Measurements from ENCODE around the gene NAT14.

Gene NAT14

DNA sequence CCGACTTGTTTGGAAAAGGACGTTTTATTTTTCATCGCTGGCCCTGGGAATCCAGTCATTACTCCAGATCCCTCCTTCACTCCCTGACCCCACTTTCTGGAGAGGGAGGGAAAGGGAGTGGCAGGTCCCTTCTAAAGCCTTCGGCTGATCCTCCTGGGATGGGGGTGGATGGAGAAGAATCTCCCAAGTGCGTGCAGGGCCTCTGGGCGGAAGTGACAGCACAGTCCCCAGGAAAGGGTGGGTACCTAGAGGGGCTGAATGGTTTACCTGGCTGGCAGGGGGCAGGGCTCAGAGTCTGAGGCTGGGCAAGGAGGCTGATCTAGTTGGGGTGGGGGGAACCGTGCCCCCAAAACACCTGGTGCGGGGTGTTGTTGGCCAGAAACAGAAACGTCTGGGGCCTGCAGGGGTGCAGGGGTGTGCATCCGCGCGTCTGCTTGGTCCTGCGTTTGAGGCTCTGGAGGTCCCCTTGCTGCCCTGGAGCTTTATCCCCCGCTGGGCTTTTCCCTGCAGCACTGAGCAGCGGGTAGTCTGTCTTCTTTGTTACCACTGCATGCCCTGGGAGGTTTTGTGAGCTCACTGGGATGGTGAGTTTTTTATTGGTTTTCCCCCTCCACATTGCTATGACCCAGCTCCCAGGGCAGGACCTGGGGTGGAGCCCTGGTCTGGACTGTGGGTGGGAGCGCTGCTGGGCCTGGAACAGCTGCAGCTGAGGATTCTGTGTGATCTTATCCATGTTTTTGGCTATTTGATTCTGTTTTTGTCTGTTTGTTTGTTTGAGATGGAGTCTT lies 11.6 kb upstream of the NAT14 start:
- TF ChIP-seq, protein P1, sequence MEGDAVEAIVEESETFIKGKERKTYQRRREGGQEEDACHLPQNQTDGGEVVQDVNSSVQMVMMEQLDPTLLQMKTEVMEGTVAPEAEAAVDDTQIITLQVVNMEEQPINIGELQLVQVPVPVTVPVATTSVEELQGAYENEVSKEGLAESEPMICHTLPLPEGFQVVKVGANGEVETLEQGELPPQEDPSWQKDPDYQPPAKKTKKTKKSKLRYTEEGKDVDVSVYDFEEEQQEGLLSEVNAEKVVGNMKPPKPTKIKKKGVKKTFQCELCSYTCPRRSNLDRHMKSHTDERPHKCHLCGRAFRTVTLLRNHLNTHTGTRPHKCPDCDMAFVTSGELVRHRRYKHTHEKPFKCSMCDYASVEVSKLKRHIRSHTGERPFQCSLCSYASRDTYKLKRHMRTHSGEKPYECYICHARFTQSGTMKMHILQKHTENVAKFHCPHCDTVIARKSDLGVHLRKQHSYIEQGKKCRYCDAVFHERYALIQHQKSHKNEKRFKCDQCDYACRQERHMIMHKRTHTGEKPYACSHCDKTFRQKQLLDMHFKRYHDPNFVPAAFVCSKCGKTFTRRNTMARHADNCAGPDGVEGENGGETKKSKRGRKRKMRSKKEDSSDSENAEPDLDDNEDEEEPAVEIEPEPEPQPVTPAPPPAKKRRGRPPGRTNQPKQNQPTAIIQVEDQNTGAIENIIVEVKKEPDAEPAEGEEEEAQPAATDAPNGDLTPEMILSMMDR (IDR thresholded peaks at IDR 0.05), result no peak
- TF ChIP-seq ZFX (IDR thresholded peaks at IDR 0.05; ENCODE audit: borderline replicate concordance), result no peak
- peak overlapping the region; percentile 87 for H3K27ac ChIP-seq

- TF ChIP-seq ZFX (IDR thresholded peaks at IDR 0.05; ENCODE audit: borderline replicate concordance), result no peak
- TF ChIP-seq, protein P1 (IDR thresholded peaks at IDR 0.05), result no peak
- peak overlapping the region; percentile 87 for H3K27ac ChIP-seq
These were observed 10.4 kb upstream of the NAT14 start for GRCh38 chr19:55474269-55475265.

DNA sequence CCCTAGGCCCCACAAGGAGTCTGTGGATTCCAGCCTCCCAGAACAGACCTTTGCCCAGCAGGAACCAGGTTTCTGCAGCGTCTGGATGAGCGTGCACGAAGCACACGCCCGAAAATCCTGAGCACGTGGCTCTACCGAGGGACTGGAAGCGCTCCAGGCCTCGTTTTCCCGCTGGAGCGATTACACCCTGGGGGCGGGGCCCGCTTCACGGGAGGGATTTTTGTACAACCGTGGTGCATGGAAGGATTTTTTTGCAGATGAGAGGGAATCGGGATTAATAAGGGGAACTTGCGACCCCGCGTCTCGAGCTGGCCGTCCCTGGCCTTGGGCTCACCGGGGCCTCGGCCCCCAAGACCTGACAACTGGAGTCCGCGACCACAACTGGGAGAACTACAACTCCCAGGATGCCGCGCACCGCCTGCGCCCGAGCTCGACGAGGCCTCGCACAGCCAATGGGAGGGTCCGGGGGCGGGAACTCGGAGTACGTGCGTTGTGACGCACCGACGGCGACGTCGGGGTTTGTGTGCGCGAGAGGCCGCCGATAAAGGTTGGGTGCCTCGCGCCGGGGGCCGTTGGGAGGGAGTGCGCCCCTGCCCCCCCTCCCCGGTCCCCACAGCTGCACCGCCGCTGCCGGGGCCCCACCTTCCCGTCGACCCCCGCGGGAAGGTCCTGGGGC lies 8.8 kb upstream of the NAT14 start, which contains the start of gene ZNF628:
Gene ZNF628, plus strand, starts transcription at position 518 of the 676 bp plus-strand sequence. CDS start 3,294 bp downstream, outside the sequence.
- H3K27ac ChIP-seq, result peak within 1 kb of the TSS; percentile 87
- TF ChIP-seq, protein P1 (IDR thresholded peaks at IDR 0.05), result no peak
- no peak for TF ChIP-seq ZFX (IDR thresholded peaks at IDR 0.05; ENCODE audit: borderline replicate concordance)

GRCh38 chr19:55477905-55478304 lies 7.1 kb upstream of the NAT14 start:
- TF ChIP-seq ZFX (IDR thresholded peaks at IDR 0.05; ENCODE audit: borderline replicate concordance), result no peak
- TF ChIP-seq, protein P1 (IDR thresholded peaks at IDR 0.05), result no peak
- H3K27ac ChIP-seq, result no peak overlapping the region; the same call in 1 of the 2 replicates

- H3K27ac ChIP-seq, result no peak overlapping the region
- no peak for TF ChIP-seq ZFX (IDR thresholded peaks at IDR 0.05; ENCODE audit: borderline replicate concordance)
- TF ChIP-seq, protein P1 (IDR thresholded peaks at IDR 0.05), result no peak
These were observed 6.6 kb upstream of the NAT14 start for GRCh38 chr19:55478364-55478763.

DNA sequence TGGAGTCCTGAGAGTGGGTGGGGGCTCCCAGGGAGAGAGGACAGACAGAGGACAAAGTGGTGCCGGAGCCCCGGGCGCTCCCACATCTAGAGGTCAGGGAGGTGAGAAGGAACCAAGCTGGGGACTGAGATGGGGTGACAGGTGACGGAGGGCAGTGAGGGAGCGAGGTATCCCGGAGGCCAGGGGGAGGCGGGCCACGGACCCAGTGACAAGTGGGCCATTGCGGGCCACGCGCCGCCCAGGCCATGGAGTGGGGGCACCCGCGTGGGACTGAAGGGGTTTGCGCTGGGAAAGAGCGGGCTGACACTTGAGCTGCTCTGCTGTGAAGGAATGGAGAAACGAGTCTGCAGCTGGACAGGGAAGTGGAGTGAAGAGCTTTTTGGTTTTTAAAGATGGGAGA lies 5.9 kb upstream of the NAT14 start:
- peak overlapping the region; percentile 29 for H3K27ac ChIP-seq
- no peak for TF ChIP-seq ZFX (IDR thresholded peaks at IDR 0.05; ENCODE audit: borderline replicate concordance)
- TF ChIP-seq, protein P1 (IDR thresholded peaks at IDR 0.05), result no peak

All from 22Rv1 (cell line).